ENCODE data around the gene DTNBP1. TPM values are rescaled to one million over a fixed set of nuclear protein-coding genes. Genes with fewer than 3 reads are reported as not detected.

Gene DTNBP1
- polyA plus RNA-seq, 1 experiment, result 19.1 TPM

DNA sequence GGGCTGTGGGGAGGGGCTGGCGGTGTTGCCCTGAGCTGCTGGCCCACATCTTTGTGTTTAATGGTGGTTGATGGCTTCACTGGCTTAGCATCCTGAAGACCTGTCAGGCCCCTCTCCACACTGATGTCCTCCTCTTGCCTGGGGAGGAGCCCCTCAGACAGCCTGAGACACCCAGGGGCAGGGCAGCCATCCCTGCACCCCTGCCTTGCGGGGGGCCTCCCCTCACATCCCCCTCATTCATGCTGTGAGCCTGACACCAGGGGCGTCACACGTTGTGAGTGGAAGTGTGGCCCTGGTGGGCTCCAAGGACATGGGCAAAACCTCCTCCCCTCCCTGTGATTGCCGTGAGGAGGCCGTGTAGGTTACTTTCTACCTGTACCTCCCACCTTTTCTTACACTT lies 152.7 kb downstream of the DTNBP1 start:
- ChIA-PET POLR2A (no interaction called here), CTCF (no interaction called here)
- TF ChIP-seq, protein P1, sequence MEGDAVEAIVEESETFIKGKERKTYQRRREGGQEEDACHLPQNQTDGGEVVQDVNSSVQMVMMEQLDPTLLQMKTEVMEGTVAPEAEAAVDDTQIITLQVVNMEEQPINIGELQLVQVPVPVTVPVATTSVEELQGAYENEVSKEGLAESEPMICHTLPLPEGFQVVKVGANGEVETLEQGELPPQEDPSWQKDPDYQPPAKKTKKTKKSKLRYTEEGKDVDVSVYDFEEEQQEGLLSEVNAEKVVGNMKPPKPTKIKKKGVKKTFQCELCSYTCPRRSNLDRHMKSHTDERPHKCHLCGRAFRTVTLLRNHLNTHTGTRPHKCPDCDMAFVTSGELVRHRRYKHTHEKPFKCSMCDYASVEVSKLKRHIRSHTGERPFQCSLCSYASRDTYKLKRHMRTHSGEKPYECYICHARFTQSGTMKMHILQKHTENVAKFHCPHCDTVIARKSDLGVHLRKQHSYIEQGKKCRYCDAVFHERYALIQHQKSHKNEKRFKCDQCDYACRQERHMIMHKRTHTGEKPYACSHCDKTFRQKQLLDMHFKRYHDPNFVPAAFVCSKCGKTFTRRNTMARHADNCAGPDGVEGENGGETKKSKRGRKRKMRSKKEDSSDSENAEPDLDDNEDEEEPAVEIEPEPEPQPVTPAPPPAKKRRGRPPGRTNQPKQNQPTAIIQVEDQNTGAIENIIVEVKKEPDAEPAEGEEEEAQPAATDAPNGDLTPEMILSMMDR (IDR thresholded peaks at IDR 0.05; ENCODE audit: insufficient read depth, low read depth, low read length), result no peak
- Histone ChIP-seq H3K27me3 (ENCODE audit: control insufficient read depth, insufficient read depth, low read length) (no peaks in the 10 kb centered on the region), H3K4me3 (ENCODE audit: low read depth, low read length) (no peak overlapping the region), H3K36me3 (ENCODE audit: control insufficient read depth, insufficient read depth, low read length) (peaks cover 31% of the 10 kb centered on the region)
- DNase-seq (ENCODE audit: low read depth), result no peak

DNA sequence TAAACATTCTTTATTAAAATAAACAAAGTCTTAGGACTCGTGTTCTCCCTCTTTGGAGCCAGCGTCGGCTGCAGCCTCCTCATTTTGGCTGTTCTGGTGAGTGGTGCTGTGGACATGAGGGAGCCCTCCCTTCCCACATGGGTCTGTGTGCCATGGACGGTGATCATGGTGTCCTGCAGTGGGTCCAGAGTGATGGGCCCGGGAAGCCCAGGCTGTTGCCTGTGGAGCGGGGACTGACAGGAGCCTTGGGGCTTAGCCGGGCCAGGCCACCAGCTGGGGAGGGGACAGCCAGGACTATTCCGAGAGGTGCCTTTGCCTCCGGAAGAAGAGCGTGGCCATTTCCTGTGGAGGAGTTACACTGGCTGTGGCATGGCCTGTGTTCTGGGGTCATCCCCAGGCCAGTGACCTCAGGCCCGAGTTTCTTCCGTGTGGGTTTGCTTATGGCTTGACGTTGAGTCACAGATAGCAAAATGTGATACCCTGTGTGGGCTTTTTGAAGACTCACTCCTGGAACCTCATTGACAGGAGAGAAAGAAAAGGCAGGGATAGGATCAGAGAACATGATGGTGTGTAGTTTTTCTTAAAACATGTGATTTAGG lies 153.4 kb downstream of the DTNBP1 start:
- ChIA-PET CTCF (interaction anchor here (0.5 kb wide), 1 partner anchor 299 kb away, joined by 3 read pairs; no protein-coding TSS in a partner anchor), POLR2A (no interaction called here)
- H3K36me3 ChIP-seq (ENCODE audit: control insufficient read depth, insufficient read depth, low read length), result peaks cover 31% of the 10 kb centered on the region
- no peak for DNase-seq (ENCODE audit: low read depth)
- TF ChIP-seq, protein P1 (IDR thresholded peaks at IDR 0.05; ENCODE audit: insufficient read depth, low read depth, low read length), result no peak
- no peak overlapping the region for H3K4me3 ChIP-seq (ENCODE audit: low read depth, low read length)
- H3K27me3 ChIP-seq (ENCODE audit: control insufficient read depth, insufficient read depth, low read length), result no peaks in the 10 kb centered on the region

DNA sequence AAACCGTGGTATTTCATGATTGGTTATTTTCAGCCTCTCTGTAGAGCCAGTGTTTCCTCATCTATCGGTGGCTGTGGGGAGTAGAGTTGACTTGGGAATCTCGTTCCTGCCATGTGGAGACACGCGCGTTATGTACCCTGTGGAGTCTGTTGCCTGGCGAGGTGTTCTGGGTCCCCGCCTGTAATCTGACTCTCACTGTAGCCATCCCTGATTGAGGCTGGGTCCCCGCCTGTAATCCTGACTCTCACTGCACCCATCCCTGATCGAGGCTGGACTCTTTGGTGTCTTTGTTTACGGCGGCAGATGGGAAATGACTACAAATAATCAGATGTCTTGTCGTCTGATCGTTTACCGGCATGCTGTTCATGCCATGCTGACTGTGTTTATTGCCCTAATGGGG lies 153.9 kb downstream of the DTNBP1 start:
- DNase-seq (ENCODE audit: low read depth), result no peak
- POLR2A ChIA-PET, result no interaction called here
- TF ChIP-seq, protein P1 (IDR thresholded peaks at IDR 0.05; ENCODE audit: insufficient read depth, low read depth, low read length), result no peak

DNA sequence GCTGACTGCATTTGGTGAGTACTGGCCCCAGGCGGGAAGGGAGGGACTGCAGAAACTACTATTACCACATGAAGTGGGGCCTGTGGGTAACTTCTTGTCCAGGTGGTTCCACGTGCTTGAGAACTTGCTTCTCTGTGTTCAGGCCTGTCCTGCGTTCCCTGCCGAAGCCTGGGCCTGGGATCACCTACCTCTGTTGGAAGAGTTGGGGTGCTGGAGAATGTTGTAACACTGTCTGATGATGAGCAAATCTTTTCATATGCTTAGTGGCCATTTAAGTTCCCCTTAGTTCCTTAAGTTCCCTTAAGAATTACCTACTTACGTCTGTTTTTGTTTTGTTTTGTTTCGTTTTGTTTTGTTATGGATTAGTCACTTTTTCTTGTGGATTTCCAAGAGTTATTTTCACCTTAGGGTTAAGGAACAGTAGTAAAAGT lies 154.4 kb downstream of the DTNBP1 start:
- ChIA-PET POLR2A (no interaction called here), CTCF (interaction anchor here (0.5 kb wide), 1 partner anchor 298 kb away, joined by 3 read pairs; no protein-coding TSS in a partner anchor)
- TF ChIP-seq, protein P1 (IDR thresholded peaks at IDR 0.05; ENCODE audit: insufficient read depth, low read depth, low read length), result no peak
- Histone ChIP-seq H3K4me3 (ENCODE audit: low read depth, low read length) (no peak overlapping the region), H3K27me3 (ENCODE audit: control insufficient read depth, insufficient read depth, low read length) (no peaks in the 10 kb centered on the region), H3K36me3 (ENCODE audit: control insufficient read depth, insufficient read depth, low read length) (peaks cover 27% of the 10 kb centered on the region)
- no peak for DNase-seq (ENCODE audit: low read depth)

More for the DNA sequence above, 153.9 kb downstream of the DTNBP1 start:
- peaks cover 30% of the 10 kb centered on the region for H3K36me3 ChIP-seq (ENCODE audit: control insufficient read depth, insufficient read depth, low read length)
- no peaks in the 10 kb centered on the region for H3K27me3 ChIP-seq (ENCODE audit: control insufficient read depth, insufficient read depth, low read length)
- CTCF ChIA-PET, result interaction anchor here (0.5 kb wide), 1 partner anchor 299 kb away, joined by 3 read pairs; no protein-coding TSS in a partner anchor
- no peak overlapping the region for H3K4me3 ChIP-seq (ENCODE audit: low read depth, low read length)

DNA sequence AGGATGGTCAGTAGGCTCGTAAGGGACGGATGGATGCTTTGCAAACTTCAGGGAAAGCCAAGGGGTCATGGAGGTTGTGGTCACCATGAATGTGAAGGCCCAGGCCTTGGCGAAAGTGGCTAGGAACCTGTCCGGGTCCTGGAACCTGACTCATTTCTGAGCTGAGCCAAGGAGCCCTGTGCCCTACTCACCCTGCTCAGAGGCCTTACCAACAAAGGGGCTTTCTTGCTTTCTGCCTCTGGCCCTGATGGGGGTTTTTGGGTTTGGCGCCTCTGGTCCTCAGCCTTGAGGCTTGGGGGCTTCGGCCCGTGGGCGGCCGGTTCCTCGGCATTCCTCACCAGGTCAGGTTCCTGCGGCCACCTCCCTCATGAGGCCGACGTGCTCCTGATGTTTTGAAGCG lies 155.1 kb downstream of the DTNBP1 start:
- Histone ChIP-seq H3K4me3 (ENCODE audit: low read depth, low read length) (no peak overlapping the region), H3K36me3 (ENCODE audit: control insufficient read depth, insufficient read depth, low read length) (peaks cover 23% of the 10 kb centered on the region), H3K27me3 (ENCODE audit: control insufficient read depth, insufficient read depth, low read length) (no peaks in the 10 kb centered on the region)
- DNase-seq (ENCODE audit: low read depth), result no peak
- CTCF ChIA-PET, result no interaction called here
- TF ChIP-seq, protein P1 (IDR thresholded peaks at IDR 0.05; ENCODE audit: insufficient read depth, low read depth, low read length), result no peak
- POLR2A ChIA-PET, result no interaction called here

Measured in BJ (cell line).